ENCODE data around the gene R3HDM2. TPM values are rescaled to one million over a fixed set of nuclear protein-coding genes. Genes with fewer than 3 reads are reported as not detected.

Gene R3HDM2
- total RNA-seq, 1 experiment from 2014 or later = 45.4 TPM

DNA sequence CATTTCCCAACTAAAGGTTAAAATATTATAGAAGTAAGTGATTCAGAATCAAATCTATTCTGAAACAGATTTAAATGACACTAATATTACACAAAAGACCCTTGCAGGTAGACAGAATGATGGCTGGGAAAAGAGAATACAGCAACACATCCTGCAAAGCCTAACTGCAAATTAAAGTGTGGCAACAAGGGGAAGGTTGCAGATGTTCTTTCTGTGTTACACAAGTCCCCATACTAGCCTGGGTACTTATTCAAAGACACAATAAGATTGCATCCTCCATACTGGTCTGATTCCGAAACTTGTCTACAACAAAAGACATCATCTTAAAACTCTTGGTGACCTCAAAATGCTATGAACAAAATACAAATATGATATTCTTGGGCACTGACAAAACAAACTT, 50.5 kb downstream of the R3HDM2 start (continued):
- TF ChIP-seq, protein P1, sequence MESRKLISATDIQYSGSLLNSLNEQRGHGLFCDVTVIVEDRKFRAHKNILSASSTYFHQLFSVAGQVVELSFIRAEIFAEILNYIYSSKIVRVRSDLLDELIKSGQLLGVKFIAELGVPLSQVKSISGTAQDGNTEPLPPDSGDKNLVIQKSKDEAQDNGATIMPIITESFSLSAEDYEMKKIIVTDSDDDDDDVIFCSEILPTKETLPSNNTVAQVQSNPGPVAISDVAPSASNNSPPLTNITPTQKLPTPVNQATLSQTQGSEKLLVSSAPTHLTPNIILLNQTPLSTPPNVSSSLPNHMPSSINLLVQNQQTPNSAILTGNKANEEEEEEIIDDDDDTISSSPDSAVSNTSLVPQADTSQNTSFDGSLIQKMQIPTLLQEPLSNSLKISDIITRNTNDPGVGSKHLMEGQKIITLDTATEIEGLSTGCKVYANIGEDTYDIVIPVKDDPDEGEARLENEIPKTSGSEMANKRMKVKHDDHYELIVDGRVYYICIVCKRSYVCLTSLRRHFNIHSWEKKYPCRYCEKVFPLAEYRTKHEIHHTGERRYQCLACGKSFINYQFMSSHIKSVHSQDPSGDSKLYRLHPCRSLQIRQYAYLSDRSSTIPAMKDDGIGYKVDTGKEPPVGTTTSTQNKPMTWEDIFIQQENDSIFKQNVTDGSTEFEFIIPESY (IDR thresholded peaks at IDR 0.05; ENCODE audit: extremely low read depth, insufficient replicate concordance, low read length) = no peak
- TF ChIP-seq CEBPB (IDR thresholded peaks at IDR 0.05; ENCODE audit: low read depth) = no peak
- TF ChIP-seq EGR1 (IDR thresholded peaks at IDR 0.05; ENCODE audit: low read depth) = no peak
- no peak for TF ChIP-seq ZFX (IDR thresholded peaks at IDR 0.05)
- TF ChIP-seq EZH2 (IDR thresholded peaks at IDR 0.05) = no peak
- no peak for TF ChIP-seq RAD21 (IDR thresholded peaks at IDR 0.05; ENCODE audit: low read depth)
- no peak for TF ChIP-seq ZNF274 (IDR thresholded peaks at IDR 0.05; ENCODE audit: low read depth, low read length)
- TF ChIP-seq, protein P2, sequence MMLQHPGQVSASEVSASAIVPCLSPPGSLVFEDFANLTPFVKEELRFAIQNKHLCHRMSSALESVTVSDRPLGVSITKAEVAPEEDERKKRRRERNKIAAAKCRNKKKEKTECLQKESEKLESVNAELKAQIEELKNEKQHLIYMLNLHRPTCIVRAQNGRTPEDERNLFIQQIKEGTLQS (IDR thresholded peaks at IDR 0.05) = no peak

- Histone ChIP-seq H3K27ac (ENCODE audit: low read depth, low read length) (no peak overlapping the region), H4K20me1 (ENCODE audit: insufficient read depth) (no peaks in the 10 kb centered on the region), H3K9ac (ENCODE audit: low read length) (no peak overlapping the region), H3K4me3 (replicated peaks in 1 of 2; ENCODE audit: low read depth in 1 of 2, low read length in 2 of 2) (no peak overlapping the region), H3K9me2 (ENCODE audit: insufficient read depth) (no peaks in the 10 kb centered on the region), H2AFZ (ENCODE audit: low read depth, low read length, poor library complexity, severe bottlenecking) (no peak overlapping the region), H3K4me1 (ENCODE audit: control insufficient read depth in 1 of 2, insufficient read depth in 2 of 2, low read length in 2 of 2) (no peaks in the 10 kb centered on the region; a peak in 2 of 4 replicates), H3K4me2 (ENCODE audit: low read length) (no peak overlapping the region), H3K79me2 (ENCODE audit: insufficient read depth, low read length) (no peaks in the 10 kb centered on the region), H3K27me3 (ENCODE audit: insufficient read depth, low read length) (no peaks in the 10 kb centered on the region), H3K36me3 (ENCODE audit: control insufficient read depth in 1 of 2, insufficient read depth in 2 of 2, low read length in 2 of 2) (no peaks in the 10 kb centered on the region), H3K9me3 (ENCODE audit: control insufficient read depth in 1 of 2, insufficient read depth in 1 of 2, low read depth in 1 of 2, low read length in 2 of 2) (no peaks in the 10 kb centered on the region)
- intact Hi-C loops (cut with micrococcal nuclease) = no loop called here
- no peak for DNase-seq (ENCODE audit: low read depth, low spot score)
- BruUV-seq (replicated peaks) = no TSS peak
- no peak for ATAC-seq
- CTCF ChIA-PET = no interaction called here
- POLR2A ChIA-PET = no interaction called here
- TF ChIP-seq RAD21 (IDR thresholded peaks at IDR 0.05; ENCODE audit: low read depth) (no peak), EZH2phosphoT487 (IDR thresholded peaks at IDR 0.05; ENCODE audit: borderline replicate concordance) (no peak), SP1 (IDR thresholded peaks at IDR 0.05; ENCODE audit: low read depth) (no peak), POLR2A (IDR thresholded peaks at IDR 0.05; ENCODE audit: borderline replicate concordance, extremely low read depth, insufficient read depth, insufficient read length) (no peak), EZH2 (IDR thresholded peaks at IDR 0.05) (no peak), CBX3 (IDR thresholded peaks at IDR 0.05; ENCODE audit: low read depth) (no peak), ELF1 (IDR thresholded peaks at IDR 0.05; ENCODE audit: borderline replicate concordance, low read depth) (no peak), SIN3A (IDR thresholded peaks at IDR 0.05; ENCODE audit: low read depth) (no peak), POLR2AphosphoS5 (IDR thresholded peaks at IDR 0.05; ENCODE audit: low read depth, low read length) (no peak), EGR1 (IDR thresholded peaks at IDR 0.05; ENCODE audit: low read depth) (no peak), MAX (IDR thresholded peaks at IDR 0.05) (no peak), ZFX (IDR thresholded peaks at IDR 0.05) (no peak), YY1 (IDR thresholded peaks at IDR 0.05; ENCODE audit: extremely low read depth, insufficient replicate concordance, low read depth, low read length) (no peak), SRF (IDR thresholded peaks at IDR 0.05; ENCODE audit: low read depth) (no peak), JUND (IDR thresholded peaks at IDR 0.05) (no peak), ZNF274 (IDR thresholded peaks at IDR 0.05; ENCODE audit: low read depth, low read length) (no peak)
- TF ChIP-seq, protein P2 (IDR thresholded peaks at IDR 0.05) = no peak
- TF ChIP-seq, protein P3, sequence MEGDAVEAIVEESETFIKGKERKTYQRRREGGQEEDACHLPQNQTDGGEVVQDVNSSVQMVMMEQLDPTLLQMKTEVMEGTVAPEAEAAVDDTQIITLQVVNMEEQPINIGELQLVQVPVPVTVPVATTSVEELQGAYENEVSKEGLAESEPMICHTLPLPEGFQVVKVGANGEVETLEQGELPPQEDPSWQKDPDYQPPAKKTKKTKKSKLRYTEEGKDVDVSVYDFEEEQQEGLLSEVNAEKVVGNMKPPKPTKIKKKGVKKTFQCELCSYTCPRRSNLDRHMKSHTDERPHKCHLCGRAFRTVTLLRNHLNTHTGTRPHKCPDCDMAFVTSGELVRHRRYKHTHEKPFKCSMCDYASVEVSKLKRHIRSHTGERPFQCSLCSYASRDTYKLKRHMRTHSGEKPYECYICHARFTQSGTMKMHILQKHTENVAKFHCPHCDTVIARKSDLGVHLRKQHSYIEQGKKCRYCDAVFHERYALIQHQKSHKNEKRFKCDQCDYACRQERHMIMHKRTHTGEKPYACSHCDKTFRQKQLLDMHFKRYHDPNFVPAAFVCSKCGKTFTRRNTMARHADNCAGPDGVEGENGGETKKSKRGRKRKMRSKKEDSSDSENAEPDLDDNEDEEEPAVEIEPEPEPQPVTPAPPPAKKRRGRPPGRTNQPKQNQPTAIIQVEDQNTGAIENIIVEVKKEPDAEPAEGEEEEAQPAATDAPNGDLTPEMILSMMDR (IDR thresholded peaks at IDR 0.05 in 2 of 3, conservative IDR thresholded peaks at IDR 0.05 in 1 of 3; ENCODE audit: borderline replicate concordance in 1 of 3, insufficient read depth in 1 of 3, low read depth in 2 of 3, low read length in 2 of 3) = no peak
- RAD21 ChIA-PET (ENCODE audit: low non-redundant PET in 1 of 2, low total read pairs in 2 of 2, uncharacterized antibody in 2 of 2, unreplicated experiment in 2 of 2) = no interaction called here
Observed at GRCh38 chr12:57377103-57377840, 53.6 kb downstream of the R3HDM2 start.

Data from HCT116 (cell line).